Fibroblast of villous mesenchyme (primary cell): ENCODE measurements around the gene SPINK14. TPM values are rescaled to one million over a fixed set of nuclear protein-coding genes. Genes with fewer than 3 reads are reported as not detected.

ENCODE experiments used
- DNase-seq: peaks from one replicate; pipeline ENCODE4 v3.0.0-alpha.2; 2010; ENCODE audit warnings: low read depth
- H3K4me3 ChIP-seq: 2 replicates; pipeline ENCODE4 v1.5.1; 2011; ENCODE audit warnings: low read depth, mild to moderate bottlenecking, low read length
- total RNA-seq: library from RNA; depleted of rRNA; stranded (reverse); fragments of >200 nt; gene quantifications from 2 replicates; pipeline ENCODE4 v1.2.3, GENCODE V29; 2012
- TF ChIP-seq, protein P1 (sequence below): IDR thresholded peaks from 2 replicates; pipeline ENCODE4 v1.5.1; 2012; ENCODE audit warnings: low read depth, mild to moderate bottlenecking, low read length; ENCODE audit not compliant: insufficient read depth

Gene SPINK14
- total RNA-seq, result not detected in 2 replicates

GRCh38 chr5:148168246-148168645 is at the start of gene SPINK14:
SPINK14 (plus strand) TSS chr5:148168546; CDS start chr5:148169733, 1,187 bp downstream.
- H3K4me3 ChIP-seq, result no peak within 1 kb of the TSS
- TF ChIP-seq, protein P1, sequence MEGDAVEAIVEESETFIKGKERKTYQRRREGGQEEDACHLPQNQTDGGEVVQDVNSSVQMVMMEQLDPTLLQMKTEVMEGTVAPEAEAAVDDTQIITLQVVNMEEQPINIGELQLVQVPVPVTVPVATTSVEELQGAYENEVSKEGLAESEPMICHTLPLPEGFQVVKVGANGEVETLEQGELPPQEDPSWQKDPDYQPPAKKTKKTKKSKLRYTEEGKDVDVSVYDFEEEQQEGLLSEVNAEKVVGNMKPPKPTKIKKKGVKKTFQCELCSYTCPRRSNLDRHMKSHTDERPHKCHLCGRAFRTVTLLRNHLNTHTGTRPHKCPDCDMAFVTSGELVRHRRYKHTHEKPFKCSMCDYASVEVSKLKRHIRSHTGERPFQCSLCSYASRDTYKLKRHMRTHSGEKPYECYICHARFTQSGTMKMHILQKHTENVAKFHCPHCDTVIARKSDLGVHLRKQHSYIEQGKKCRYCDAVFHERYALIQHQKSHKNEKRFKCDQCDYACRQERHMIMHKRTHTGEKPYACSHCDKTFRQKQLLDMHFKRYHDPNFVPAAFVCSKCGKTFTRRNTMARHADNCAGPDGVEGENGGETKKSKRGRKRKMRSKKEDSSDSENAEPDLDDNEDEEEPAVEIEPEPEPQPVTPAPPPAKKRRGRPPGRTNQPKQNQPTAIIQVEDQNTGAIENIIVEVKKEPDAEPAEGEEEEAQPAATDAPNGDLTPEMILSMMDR, result no peak
- DNase-seq, result no peak

- TF ChIP-seq, protein P1, result no peak
- H3K4me3 ChIP-seq, result no peak overlapping the region
- no peak for DNase-seq
Observed at GRCh38 chr5:148120317-148120716, 48.0 kb upstream of the SPINK14 start.

DNA sequence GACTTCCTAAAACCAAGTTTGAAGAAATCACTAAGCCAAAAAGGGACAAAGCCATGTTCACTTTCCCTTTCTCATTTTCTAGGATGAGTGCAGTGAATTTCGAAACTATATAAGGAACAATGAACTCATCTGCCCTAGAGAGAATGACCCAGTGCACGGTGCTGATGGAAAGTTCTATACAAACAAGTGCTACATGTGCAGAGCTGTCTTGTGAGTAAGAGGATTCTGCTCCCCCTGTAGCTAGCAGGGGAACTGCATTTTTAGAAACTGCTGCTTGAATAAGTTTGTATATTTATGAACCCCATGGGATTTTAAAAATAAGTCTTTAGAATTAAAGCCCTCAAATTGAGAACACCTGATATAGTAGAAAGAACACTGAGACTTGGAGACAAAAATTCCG is 42.7 kb upstream of the SPINK14 start:
- DNase-seq, result peak; percentile 7
- TF ChIP-seq, protein P1, result peak; percentile 27

DNA sequence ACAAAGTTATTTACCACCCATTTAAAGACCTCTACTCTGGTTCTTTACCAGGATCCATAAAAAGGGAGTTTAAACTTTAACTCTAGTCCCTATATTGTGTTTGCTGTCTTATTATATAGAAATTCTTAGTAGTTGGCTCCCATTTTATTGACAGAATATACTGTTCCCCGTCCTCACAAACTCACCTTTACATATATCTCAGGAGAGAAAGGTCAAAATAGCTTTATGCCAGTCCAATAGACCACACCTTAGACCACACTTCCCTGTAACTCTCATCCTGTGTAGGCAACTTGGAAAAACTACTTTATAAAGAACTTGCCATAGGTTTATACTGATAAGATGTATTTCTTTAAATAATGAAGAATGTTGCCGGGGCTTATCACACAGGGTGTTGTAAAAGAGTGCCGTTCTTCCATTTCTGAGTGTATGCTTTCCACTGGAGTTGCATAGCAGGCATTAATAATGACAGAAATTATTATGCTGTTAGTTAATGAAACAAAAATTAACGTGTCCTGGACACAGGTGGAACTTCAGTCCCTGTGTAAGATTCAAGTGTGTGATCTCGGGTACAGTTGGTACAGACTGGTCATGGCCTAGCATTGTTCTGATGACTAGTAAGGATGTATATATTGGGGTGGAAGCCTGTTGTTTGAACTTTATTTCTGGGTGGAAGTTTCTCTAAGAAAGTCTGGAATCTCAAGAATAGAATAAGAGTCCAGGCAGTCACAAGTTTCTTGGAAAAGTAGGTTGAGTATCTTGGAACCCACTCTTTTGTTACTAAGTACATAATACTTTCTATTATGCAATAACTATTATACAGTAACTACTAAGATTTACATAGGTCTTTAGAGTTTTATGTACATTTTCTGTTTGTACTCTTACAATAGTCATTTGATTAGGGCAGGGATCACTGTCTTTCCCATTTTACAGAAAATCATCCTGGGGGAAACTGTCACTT is 33.0 kb upstream of the SPINK14 start:
- no peak overlapping the region for H3K4me3 ChIP-seq
- DNase-seq, result no peak
- TF ChIP-seq, protein P1, result no peak

More for the DNA sequence above, 42.7 kb upstream of the SPINK14 start:
- H3K4me3 ChIP-seq, result no peak overlapping the region

DNA sequence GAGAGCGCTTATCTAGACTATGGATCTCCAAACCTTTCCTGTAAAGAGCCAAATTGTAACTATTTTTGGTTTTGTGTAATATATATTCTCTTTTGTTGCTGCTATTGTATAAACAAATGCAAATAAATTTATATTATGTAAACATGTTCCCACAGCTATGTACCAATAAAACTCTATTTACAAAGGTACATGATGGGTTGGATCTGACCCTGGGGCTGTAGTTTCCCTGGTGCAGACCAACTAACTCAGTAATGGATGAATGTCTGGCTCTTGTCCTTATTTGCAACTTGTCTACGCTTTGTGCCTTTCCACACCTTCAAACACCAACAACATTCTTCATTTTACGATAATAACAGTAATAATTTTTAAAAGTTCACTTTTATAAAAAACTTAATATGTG is 27.5 kb upstream of the SPINK14 start:
- TF ChIP-seq, protein P1, result no peak
- H3K4me3 ChIP-seq, result no peak overlapping the region
- DNase-seq, result no peak

- no peak for DNase-seq
- TF ChIP-seq, protein P1, result no peak
- no peak overlapping the region for H3K4me3 ChIP-seq
Observed at GRCh38 chr5:148141645-148142044, 26.7 kb upstream of the SPINK14 start.
